CD14-positive monocyte (primary cell): ENCODE data around the gene POU2AF3. TPM values are rescaled to one million over a fixed set of nuclear protein-coding genes. Genes with fewer than 3 reads are reported as not detected.

ENCODE experiments used
- DNase-seq, 3 donors: peaks; one replicate each; pipeline ENCODE4 v3.0.0-alpha.2; 2011 to 2022
- H2AFZ ChIP-seq: 2 replicates; pipeline ENCODE4 v1.6.0; 2012; ENCODE audit warnings: mild to moderate bottlenecking, low read depth, low read length, inconsistent platforms; ENCODE audit not compliant: insufficient read depth, poor library complexity, severe bottlenecking
- H3K27ac ChIP-seq, 2 donors: 1 replicate in 1 of 2; 2 replicates in 1 of 2; pipeline ENCODE4 v1.5.1; 2012 to 2013; ENCODE audit warnings: low read length in 2 of 2, control low read depth in 1 of 2, inconsistent platforms in 1 of 2, low read depth in 1 of 2, mild to moderate bottlenecking in 1 of 2
- H3K27me3 ChIP-seq, 2 donors: one replicate each; pipeline versions ENCODE4 v1.6.0 to v1.6.1; 2011 to 2013; ENCODE audit warnings: low read length in 2 of 2; ENCODE audit not compliant: control insufficient read depth in 2 of 2, insufficient read depth in 2 of 2
- H3K36me3 ChIP-seq, 2 donors: replicated peaks in 1 of 2; 1 replicate in 1 of 2; 2 replicates in 1 of 2; pipeline versions ENCODE4 v1.5.1 to v1.6.1; 2012 to 2013; ENCODE audit warnings: low read length in 2 of 2, control low read depth in 1 of 2, inconsistent platforms in 1 of 2, mild to moderate bottlenecking in 1 of 2; ENCODE audit not compliant: insufficient read depth in 2 of 2, control insufficient read depth in 1 of 2
- H3K4me1 ChIP-seq, 2 donors: 1 replicate in 1 of 2; 2 replicates in 1 of 2; pipeline versions ENCODE4 v1.5.1 to v1.6.1; 2012 to 2013; ENCODE audit warnings: low read length in 2 of 2, control low read depth in 1 of 2, inconsistent platforms in 1 of 2, mild to moderate bottlenecking in 1 of 2, moderate library complexity in 1 of 2; ENCODE audit not compliant: insufficient read depth in 2 of 2, control insufficient read depth in 1 of 2
- H3K4me2 ChIP-seq: replicated peaks from 2 replicates; pipeline ENCODE3; 2012; ENCODE audit warnings: low read length, moderate library complexity, mild to moderate bottlenecking; ENCODE audit not compliant: poor library complexity, severe bottlenecking; ENCODE audit errors: extremely low read depth
- H3K4me3 ChIP-seq, 3 experiments: fragments of 200-600 bp in 1 of 3; sonication (generic) in 1 of 3; replicated peaks in 1 of 3; 1 replicate in 2 of 3; 2 replicates in 1 of 3; pipeline ENCODE4 v1.5.1; 2011 to 2013; ENCODE audit warnings: low read length in 3 of 3, mild to moderate bottlenecking in 3 of 3, control low read depth in 2 of 3, low read depth in 2 of 3, inconsistent platforms in 1 of 3, moderate library complexity in 1 of 3
- H3K79me2 ChIP-seq: 2 replicates; pipeline ENCODE4 v1.6.0; 2012; ENCODE audit warnings: mild to moderate bottlenecking, control low read depth, inconsistent platforms, low read length, moderate library complexity; ENCODE audit not compliant: insufficient read depth
- H3K9ac ChIP-seq: 2 replicates; pipeline ENCODE4 v1.6.0; 2017; ENCODE audit warnings: low read length, mild to moderate bottlenecking; ENCODE audit not compliant: insufficient read depth, poor library complexity, severe bottlenecking
- H3K9me3 ChIP-seq, 2 donors: replicated peaks in 1 of 2; 1 replicate in 1 of 2; 2 replicates in 1 of 2; pipeline versions ENCODE4 v1.5.1 to v1.6.1; 2012 to 2013; ENCODE audit warnings: low read length in 2 of 2, control low read depth in 1 of 2; ENCODE audit not compliant: control insufficient read depth in 1 of 2, insufficient read depth in 1 of 2
- H4K20me1 ChIP-seq: 2 replicates; pipeline ENCODE4 v1.6.0; 2012; ENCODE audit warnings: mild to moderate bottlenecking, low read length, control low read depth, moderate library complexity; ENCODE audit not compliant: insufficient read depth
- H3K27ac Mint-ChIP-seq, 7 donors: one replicate each; pipeline ENCODE4 v1.8.0; 2020; ENCODE audit warnings: mild to moderate bottlenecking in 7 of 7, mixed read lengths in 7 of 7, moderate library complexity in 6 of 7, inconsistent platforms in 2 of 7
- H3K27me3 Mint-ChIP-seq, 3 donors: one replicate each; pipeline ENCODE4 v1.8.0; 2021 to 2022; ENCODE audit warnings: low read depth in 3 of 3, mild to moderate bottlenecking in 3 of 3, mixed read lengths in 3 of 3, moderate library complexity in 3 of 3, inconsistent platforms in 1 of 3
- H3K36me3 Mint-ChIP-seq, 2 donors: one replicate each; pipeline ENCODE4 v1.8.0; 2020; ENCODE audit warnings: mixed read lengths in 2 of 2, inconsistent platforms in 1 of 2, mild to moderate bottlenecking in 1 of 2
- H3K4me1 Mint-ChIP-seq: one replicate; pipeline ENCODE4 v1.8.0; 2020; ENCODE audit warnings: mild to moderate bottlenecking, mixed read lengths
- H3K4me3 Mint-ChIP-seq, 2 donors: one replicate each; pipeline ENCODE4 v1.8.0; 2020; ENCODE audit warnings: mild to moderate bottlenecking in 2 of 2, mixed read lengths in 2 of 2, moderate library complexity in 1 of 2
- H3K9me3 Mint-ChIP-seq, 7 donors: one replicate each; pipeline ENCODE4 v1.8.0; 2020 to 2022; ENCODE audit warnings: mixed read lengths in 7 of 7, mild to moderate bottlenecking in 6 of 7, moderate library complexity in 6 of 7, inconsistent platforms in 2 of 7
- CTCF ChIP-seq: fragments of 200-600 bp; IDR thresholded peaks from one replicate; pipeline ENCODE4 v1.8.0; 2022; ENCODE audit warnings: antibody characterized with exemption, mild to moderate bottlenecking
- WGBS: methylation state at CpG from one replicate; pipeline ENCODE4 v1.1.5; 2013; ENCODE audit warnings: missing lambda C conversion rate; ENCODE audit not compliant: insufficient coverage; 5-methylcytosine and 5-hydroxymethylcytosine counted together
- intact Hi-C, 2 donors: fragments of 100-400 bp; cut with micrococcal nuclease; formaldehyde crosslinking; loops; one replicate each; pipeline versions ENCODE4 v1.15.0 to v1.15.1; 2023
- polyA plus RNA-seq, 3 donors: library from polyadenylated mRNA; depleted of rRNA in 1 of 3; unstranded in 2 of 3; stranded (reverse) in 1 of 3; fragments of 300-500 nt in 2 of 3; fragments of >200 nt in 1 of 3; fragmentation: Illumina TruSeq in 2 of 3; gene quantifications; 1 replicate in 2 of 3; 2 replicates in 1 of 3; pipeline ENCODE4 v1.2.3, GENCODE V29; 2012 to 2021

The POU2AF3 gene
- polyA plus RNA-seq, 3 donors = not detected

GRCh38 chr11:111350811-111351210, 52.5 kb downstream of the POU2AF3 start:
- Histone ChIP-seq H3K4me2 (no peak overlapping the region), H2AFZ (no peak overlapping the region), H3K27me3 (no peaks in the 10 kb centered on the region), H3K4me3 (no peak overlapping the region), H3K27ac (no peak overlapping the region), H3K4me1 (no peaks in the 10 kb centered on the region), H3K36me3 (no peaks in the 10 kb centered on the region), H3K9ac (no peak overlapping the region), H3K9me3 (no peaks in the 10 kb centered on the region), H4K20me1 (no peaks in the 10 kb centered on the region), H3K79me2 (no peaks in the 10 kb centered on the region)
- H3K36me3 Mint-ChIP-seq = no peaks in the 10 kb centered on the region
- peaks cover 0 to 2% (median 0%) of the 10 kb centered on the region in 7 donors for H3K9me3 Mint-ChIP-seq
- no peaks in the 10 kb centered on the region for H3K4me1 Mint-ChIP-seq
- intact Hi-C loops = no loop called here
- no peak overlapping the region for H3K27ac Mint-ChIP-seq
- peaks cover 0 to 7% (median 2%) of the 10 kb centered on the region in 3 donors for H3K27me3 Mint-ChIP-seq
- no peak overlapping the region for H3K4me3 Mint-ChIP-seq
- DNase-seq = no peak
- WGBS = no CpG with 5 or more reads among the region's 1 CpG
- TF ChIP-seq CTCF = no peak

GRCh38 chr11:111351374-111352055, 53.2 kb downstream of the POU2AF3 start:
- Histone ChIP-seq H3K9me3 (no peaks in the 10 kb centered on the region), H3K4me2 (no peak overlapping the region), H3K36me3 (no peaks in the 10 kb centered on the region), H3K4me3 (no peak overlapping the region), H3K27me3 (no peaks in the 10 kb centered on the region), H2AFZ (no peak overlapping the region), H4K20me1 (no peaks in the 10 kb centered on the region), H3K9ac (no peak overlapping the region), H3K79me2 (no peaks in the 10 kb centered on the region), H3K4me1 (no peaks in the 10 kb centered on the region), H3K27ac (no peak overlapping the region)
- Mint-ChIP-seq H3K36me3 (no peaks in the 10 kb centered on the region), H3K27me3 (peaks cover 0 to 6% (median 2%) of the 10 kb centered on the region in 3 donors), H3K4me1 (no peaks in the 10 kb centered on the region), H3K4me3 (no peak overlapping the region), H3K9me3 (peaks cover 0 to 2% (median 0%) of the 10 kb centered on the region in 7 donors), H3K27ac (no peak overlapping the region)
- DNase-seq = no peak
- 83% methylated on average over 9 of the region's 10 CpGs for WGBS
- intact Hi-C loops = no loop called here
- TF ChIP-seq CTCF = no peak
